GM12878 (cell line): ENCODE results near the gene PLAAT5.

Experiments used
- ATF2 ChIP-seq: IDR thresholded peaks from 2 replicates; pipeline ENCODE4 v1.6.1; 2012; ENCODE audit warnings: low read length, inconsistent platforms
- BACH1 ChIP-seq: fragments of 450-650 bp; IDR thresholded peaks from 2 replicates; pipeline ENCODE4 v1.6.1; 2017; ENCODE audit warnings: mild to moderate bottlenecking, borderline replicate concordance
- CTCF ChIP-seq, 3 experiments: IDR thresholded peaks in 2 of 3; conservative IDR thresholded peaks in 1 of 3; 2 replicates each; pipeline ENCODE4 v1.5.1; 2011; ENCODE audit warnings: low read depth in 3 of 3, low read length in 3 of 3, mild to moderate bottlenecking in 3 of 3, control low read depth in 2 of 3, moderate library complexity in 2 of 3, inconsistent platforms in 1 of 3, mixed read lengths in 1 of 3; ENCODE audit not compliant: control insufficient read depth in 2 of 3, insufficient read depth in 1 of 3; ENCODE audit errors: extremely low read depth in 1 of 3
- E2F4 ChIP-seq: IDR thresholded peaks from 2 replicates; pipeline ENCODE4 v1.6.1; 2012; ENCODE audit warnings: low read depth, low read length, improper control_type of control experiment
- EGR1 ChIP-seq, 2 experiments: IDR thresholded peaks; 1 replicate in 1 of 2; 2 replicates in 1 of 2; pipeline ENCODE4 v1.6.1; 2011 to 2012; ENCODE audit warnings: low read depth in 2 of 2, low read length in 2 of 2, borderline replicate concordance in 1 of 2, mild to moderate bottlenecking in 1 of 2, moderate library complexity in 1 of 2
- HSF1 ChIP-seq: fragments of 150-350 bp; IDR thresholded peaks from 2 replicates; pipeline ENCODE4 v1.6.1; 2014; ENCODE audit warnings: mild to moderate bottlenecking, low read depth, low read length
- PKNOX1 ChIP-seq: fragments of 450-650 bp; IDR thresholded peaks from 2 replicates; pipeline ENCODE4 v1.6.1; 2016; ENCODE audit warnings: mild to moderate bottlenecking
- ZBTB33 ChIP-seq: fragments of 450-650 bp; IDR thresholded peaks from 2 replicates; pipeline ENCODE4 v1.6.1; 2017; ENCODE audit warnings: mild to moderate bottlenecking
- ZNF24 ChIP-seq: fragments of 450-650 bp; IDR thresholded peaks from 2 replicates; pipeline ENCODE4 v1.6.1; 2017; ENCODE audit warnings: antibody characterized with exemption, mild to moderate bottlenecking
- ZNF274 ChIP-seq: IDR thresholded peaks from one replicate; pipeline ENCODE4 v1.8.0; 2011; ENCODE audit not compliant: insufficient read length, insufficient read depth
- ZNF384 ChIP-seq: IDR thresholded peaks from 2 replicates; pipeline ENCODE4 v1.6.1; 2012; ENCODE audit warnings: low read depth, mild to moderate bottlenecking, low read length, improper control_type of control experiment, borderline replicate concordance
- ZSCAN29 ChIP-seq: fragments of 450-650 bp; IDR thresholded peaks from 2 replicates; pipeline ENCODE4 v1.6.1; 2017; ENCODE audit warnings: mild to moderate bottlenecking, moderate library complexity

- TF ChIP-seq ZNF274 (no peak), ZBTB33 (no peak), HSF1 (no peak), CTCF (IDR thresholded peaks at IDR 0.05 in 2 of 3, conservative IDR thresholded peaks at IDR 0.05 in 1 of 3; ENCODE audit: control insufficient read depth in 2 of 3, extremely low read depth in 1 of 3, insufficient read depth in 1 of 3, low read depth in 3 of 3, low read length in 3 of 3) (no peak), ATF2 (no peak), EGR1 (IDR thresholded peaks at IDR 0.05; ENCODE audit: borderline replicate concordance in 1 of 2, low read depth in 2 of 2, low read length in 2 of 2) (no peak), ZNF384 (no peak), BACH1 (no peak), ZSCAN29 (no peak), E2F4 (no peak), ZNF24 (no peak), PKNOX1 (no peak)
Observed at GRCh38 chr11:63489879-63490278, 1.1 kb downstream of the PLAAT5 start.
